IMR-90 (cell line): ENCODE data around the gene SDK1.

Experiments used
- BHLHE40 ChIP-seq: fragments of 150-350 bp; IDR thresholded peaks from 2 replicates; pipeline ENCODE4 v1.6.1; 2016; ENCODE audit warnings: mild to moderate bottlenecking, low read depth, low read length
- CEBPB ChIP-seq: IDR thresholded peaks from 2 replicates; pipeline ENCODE4 v1.6.1; 2012; ENCODE audit warnings: low read depth, low read length, improper control_type of control experiment
- CTCF ChIP-seq: conservative IDR thresholded peaks from 2 replicates; pipeline ENCODE4 v1.5.1; 2012; ENCODE audit warnings: mild to moderate bottlenecking, low read depth, low read length, improper control_type of control experiment
- ELK1 ChIP-seq: fragments of 150-350 bp; IDR thresholded peaks from 2 replicates; pipeline ENCODE4 v1.6.1; 2016; ENCODE audit warnings: low read depth, mild to moderate bottlenecking, low read length, moderate library complexity, borderline replicate concordance
- FOS ChIP-seq: fragments of 150-350 bp; IDR thresholded peaks from 2 replicates; pipeline ENCODE4 v1.6.1; 2016; ENCODE audit warnings: low read depth, low read length
- MAZ ChIP-seq: IDR thresholded peaks from 2 replicates; pipeline ENCODE4 v1.6.1; 2012; ENCODE audit warnings: low read depth, mild to moderate bottlenecking, low read length, improper control_type of control experiment, moderate library complexity, borderline replicate concordance
- MXI1 ChIP-seq: IDR thresholded peaks from 2 replicates; pipeline ENCODE4 v1.6.1; 2012; ENCODE audit warnings: low read depth, mild to moderate bottlenecking, low read length, moderate library complexity, borderline replicate concordance
- POLR2A ChIP-seq: IDR thresholded peaks from 2 replicates; pipeline ENCODE4 v1.6.1; 2012; ENCODE audit warnings: mild to moderate bottlenecking, low read depth, low read length
- USF2 ChIP-seq: fragments of 150-350 bp; IDR thresholded peaks from 2 replicates; pipeline ENCODE4 v1.6.1; 2017; ENCODE audit warnings: mild to moderate bottlenecking, antibody characterized with exemption, low read length, low read depth

- TF ChIP-seq POLR2A = no peak
- no peak for TF ChIP-seq CTCF
- no peak for TF ChIP-seq MXI1
- TF ChIP-seq MAZ = no peak
- TF ChIP-seq FOS = no peak
- no peak for TF ChIP-seq CEBPB
- no peak for TF ChIP-seq BHLHE40
- no peak for TF ChIP-seq USF2
- TF ChIP-seq ELK1 = no peak
Observed at GRCh38 chr7:3895341-3896116, 594.5 kb downstream of the SDK1 start.
